ENCODE measurements around the gene ASPHD1.
"Not testable (repeated sequence)": the region's sequence is repeated elsewhere in the genome, so short reads cannot be mapped to it uniquely, and the experiment has no call there.

GRCh38 chr16:29909851-29910250 lies 9.6 kb downstream of the ASPHD1 start:
- TF ChIP-seq CTCF (conservative IDR thresholded peaks at IDR 0.05 in 1 of 2, IDR thresholded peaks at IDR 0.05 in 1 of 2; ENCODE audit: low read depth in 1 of 2, low read length in 2 of 2); EZH2 (IDR thresholded peaks at IDR 0.05; ENCODE audit: low read length, missing control alignments): not testable (repeated sequence)
